MCF 10A (cell line): Measurements from ENCODE around the gene GATAD2B. TPM values are rescaled to one million over a fixed set of nuclear protein-coding genes. Genes with fewer than 3 reads are reported as not detected.

ENCODE experiments used
- BruUV-seq: library from RNA; stranded (reverse); fragments of 400-500 nt; replicated peaks from 2 replicates; lab custom pipeline; 2021; lab: Mats Ljungman, UMichigan
- CTCF ChIA-PET: fragments of 300-600 bp; sonication (Branson Sonifier 250); formaldehyde crosslinking; extraction: SDS; loops from one replicate; lab custom pipeline; 2021; ENCODE audit warnings: antibody characterized with exemption, inconsistent platforms; lab: Yijun Ruan, JAX
- POLR2A ChIA-PET: fragments of 300-600, 350-650 bp; sonication (Branson Sonifier 250); formaldehyde crosslinking; extraction: SDS; loops from one replicate; lab custom pipeline; 2020; ENCODE audit warnings: antibody characterized with exemption, inconsistent platforms; lab: Yijun Ruan, JAX
- DNase-seq: peaks from one replicate; pipeline ENCODE4 v3.0.0-alpha.2; 2018; ENCODE audit not compliant: unreplicated experiment
- H3K27ac Mint-ChIP-seq: one replicate; pipeline ENCODE4 v1.8.0; 2022; ENCODE audit warnings: mild to moderate bottlenecking, low read depth, mixed read lengths; ENCODE audit not compliant: unreplicated experiment
- H3K27me3 Mint-ChIP-seq: one replicate; pipeline ENCODE4 v1.8.0; 2022; ENCODE audit warnings: mixed read lengths; ENCODE audit not compliant: insufficient read depth, unreplicated experiment
- H3K36me3 Mint-ChIP-seq: one replicate; pipeline ENCODE4 v1.8.0; 2022; ENCODE audit warnings: mild to moderate bottlenecking, moderate library complexity, mixed read lengths; ENCODE audit not compliant: insufficient read depth, unreplicated experiment
- H3K4me1 Mint-ChIP-seq: one replicate; pipeline ENCODE4 v1.8.0; 2022; ENCODE audit warnings: mixed read lengths; ENCODE audit not compliant: insufficient read depth, unreplicated experiment
- H3K4me3 Mint-ChIP-seq: one replicate; pipeline ENCODE4 v1.8.0; 2022; ENCODE audit warnings: mild to moderate bottlenecking, moderate library complexity, mixed read lengths; ENCODE audit not compliant: unreplicated experiment
- H3K9me3 Mint-ChIP-seq: one replicate; pipeline ENCODE4 v1.8.0; 2022; ENCODE audit warnings: mixed read lengths; ENCODE audit not compliant: unreplicated experiment
- CTCF ChIP-seq: fragments of 200-600 bp; IDR thresholded peaks from one replicate; pipeline ENCODE4 v1.8.0; 2022; ENCODE audit warnings: antibody characterized with exemption, mild to moderate bottlenecking; ENCODE audit not compliant: unreplicated experiment
- intact Hi-C: fragments of 100-400 bp; cut with micrococcal nuclease; formaldehyde crosslinking; loops from 2 replicates; pipeline ENCODE4 v1.14.1; 2022
- total RNA-seq: library from RNA; stranded (reverse); gene quantifications from 2 replicates; pipeline ENCODE4 v1.2.3, GENCODE V29; 2022

The GATAD2B gene
- total RNA-seq, 1 experiment from 2014 or later = 95.5 TPM

GRCh38 chr1:153778051-153778823 is 144.5 kb downstream of the GATAD2B start:
- no peak for DNase-seq
- Mint-ChIP-seq H3K9me3 (no peaks in the 10 kb centered on the region), H3K27ac (peak overlapping the region; percentile 11), H3K36me3 (peaks cover 16% of the 10 kb centered on the region), H3K4me3 (no peak overlapping the region), H3K4me1 (peaks cover 40% of the 10 kb centered on the region), H3K27me3 (no peaks in the 10 kb centered on the region)
- POLR2A ChIA-PET = interaction anchor here (0.7 to 3.1 kb wide), 2 partner anchors 9 to 212 kb away, joined by 3 to 12 read pairs; partner anchors contain the start of gene RPS27
- no TSS peak for BruUV-seq
- CTCF ChIA-PET = interaction anchor here (0.6 to 0.9 kb wide), 3 partner anchors 19 to 266 kb away, joined by 3 read pairs; no protein-coding TSS in a partner anchor
- intact Hi-C loops = no loop called here
- no peak for TF ChIP-seq CTCF

GRCh38 chr1:153777648-153778047 is 145.1 kb downstream of the GATAD2B start:
- ChIA-PET CTCF (interaction anchor here (0.6 to 0.8 kb wide), 2 partner anchors 209 to 266 kb away, joined by 3 read pairs; no protein-coding TSS in a partner anchor), POLR2A (interaction anchor here (0.7 to 2.6 kb wide), 2 partner anchors 50 to 1247 kb away, joined by 4 to 21 read pairs; partner anchors contain the start of gene INTS3)
- peaks cover 13% of the 10 kb centered on the region for H3K36me3 Mint-ChIP-seq
- H3K9me3 Mint-ChIP-seq = no peaks in the 10 kb centered on the region
- H3K4me3 Mint-ChIP-seq = no peak overlapping the region
- H3K27ac Mint-ChIP-seq = peak overlapping the region; percentile 11
- no peak for TF ChIP-seq CTCF
- DNase-seq = peak; percentile 80
- no peaks in the 10 kb centered on the region for H3K27me3 Mint-ChIP-seq
- intact Hi-C loops = no loop called here
- no TSS peak for BruUV-seq
- H3K4me1 Mint-ChIP-seq = peaks cover 36% of the 10 kb centered on the region

GRCh38 chr1:153776845-153777370 is 145.9 kb downstream of the GATAD2B start:
- peak overlapping the region; percentile 70 for H3K4me3 Mint-ChIP-seq
- no peak for DNase-seq
- ChIA-PET POLR2A (interaction anchor here (0.7 to 3.2 kb wide), 6 partner anchors 8 to 1246 kb away, joined by 3 to 26 read pairs (median 11); partner anchors contain the start of genes INTS3 and RPS27), CTCF (interaction anchor here (0.8 to 1.0 kb wide), 3 partner anchors 20 to 210 kb away, joined by 3 to 5 read pairs (median 4); no protein-coding TSS in a partner anchor)
- TF ChIP-seq CTCF = no peak
- intact Hi-C loops = loop anchor here (1.0 kb wide), 1 partner anchor 209 kb away; the partner anchor contains the start of gene RAB13
- no TSS peak for BruUV-seq
- peaks cover 18% of the 10 kb centered on the region for H3K36me3 Mint-ChIP-seq
- H3K4me1 Mint-ChIP-seq = peaks cover 36% of the 10 kb centered on the region
- no peak overlapping the region for H3K27ac Mint-ChIP-seq
- H3K9me3 Mint-ChIP-seq = no peaks in the 10 kb centered on the region
- no peaks in the 10 kb centered on the region for H3K27me3 Mint-ChIP-seq

GRCh38 chr1:153776352-153776751 is 146.4 kb downstream of the GATAD2B start:
- Mint-ChIP-seq H3K4me3 (peak overlapping the region; percentile 70), H3K36me3 (peaks cover 23% of the 10 kb centered on the region), H3K27ac (no peak overlapping the region), H3K4me1 (peaks cover 36% of the 10 kb centered on the region), H3K27me3 (no peaks in the 10 kb centered on the region), H3K9me3 (no peaks in the 10 kb centered on the region)
- POLR2A ChIA-PET = interaction anchor here (0.7 to 3.2 kb wide), 21 partner anchors 9 to 268 kb away, joined by 3 to 26 read pairs (median 5); partner anchors contain the start of genes CREB3L4, DENND4B, ILF2 and INTS3
- CTCF ChIA-PET = interaction anchor here (0.9 to 1.7 kb wide), 5 partner anchors 20 to 210 kb away, joined by 4 to 6 read pairs (median 5); partner anchors contain the start of gene RAB13
- no peak for TF ChIP-seq CTCF
- BruUV-seq = no TSS peak
- intact Hi-C loops = loop anchor here (1.0 kb wide), 1 partner anchor 210 kb away; the partner anchor contains the start of gene RAB13
- DNase-seq = no peak
